GM18526 (cell line): Measurements from ENCODE around the gene SLC4A4.

Source experiments
- POLR2A ChIP-seq: IDR thresholded peaks from 3 replicates; pipeline ENCODE4 v1.6.1; 2011; ENCODE audit not compliant: insufficient read length; ENCODE audit errors: extremely low read depth

SLC4A4 gene

DNA sequence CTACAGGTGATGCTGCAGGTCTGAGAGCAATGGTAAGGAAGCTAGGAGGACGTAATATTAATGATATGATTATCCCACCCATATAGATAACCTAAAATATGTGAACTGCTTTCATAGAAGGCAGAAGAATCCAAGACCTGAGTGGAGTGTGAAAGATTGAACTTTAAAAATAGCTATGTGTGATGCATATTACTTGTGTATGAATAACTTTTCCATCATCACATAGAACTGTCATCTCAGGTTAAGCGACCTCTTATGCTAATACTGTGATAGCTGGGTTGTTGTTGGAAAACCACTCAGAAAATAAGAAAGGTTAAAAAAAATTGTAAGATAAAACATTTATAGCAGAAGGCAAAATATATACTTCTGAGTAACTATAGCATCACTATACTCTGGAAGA is 90.3 kb downstream of the SLC4A4 start:
- TF ChIP-seq POLR2A = no peak

DNA sequence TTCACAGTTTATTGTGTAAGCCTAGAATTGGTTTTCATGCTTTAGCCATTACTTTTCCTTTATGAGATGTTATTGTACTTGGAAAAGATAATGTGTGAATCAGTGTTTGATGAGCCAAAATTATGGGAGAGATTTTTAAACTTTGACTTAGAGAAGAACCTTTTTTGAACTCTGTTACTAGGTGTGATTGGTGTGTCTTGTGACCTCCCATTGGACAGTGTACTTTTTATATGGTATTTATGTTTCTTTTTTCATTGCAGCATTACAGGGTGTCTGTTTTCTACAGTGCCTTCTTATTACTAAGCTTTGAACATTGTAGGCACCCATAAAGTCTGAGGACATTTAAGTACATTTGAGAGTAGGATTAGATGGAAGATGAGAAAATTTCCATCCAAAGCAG is 91.1 kb downstream of the SLC4A4 start:
- no peak for TF ChIP-seq POLR2A

DNA sequence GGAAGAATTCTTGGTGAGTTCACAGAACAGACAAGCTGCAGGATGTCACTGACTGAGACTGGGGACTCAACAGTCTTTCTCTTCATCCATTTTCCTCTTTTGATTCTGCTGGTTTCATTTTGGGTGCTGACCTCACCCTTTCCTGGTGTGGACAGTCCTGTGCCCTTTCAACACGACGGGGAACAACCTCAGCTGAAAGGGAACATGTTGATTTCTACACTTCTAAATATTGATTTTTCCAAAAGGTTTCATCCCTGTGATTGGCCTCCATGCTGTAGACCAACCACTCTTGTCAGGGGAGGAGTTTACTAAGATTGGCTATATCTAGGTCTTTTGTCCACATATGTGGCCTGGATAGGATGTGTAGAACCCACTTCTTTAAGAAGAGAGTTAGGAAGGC is 91.8 kb downstream of the SLC4A4 start:
- no peak for TF ChIP-seq POLR2A

DNA sequence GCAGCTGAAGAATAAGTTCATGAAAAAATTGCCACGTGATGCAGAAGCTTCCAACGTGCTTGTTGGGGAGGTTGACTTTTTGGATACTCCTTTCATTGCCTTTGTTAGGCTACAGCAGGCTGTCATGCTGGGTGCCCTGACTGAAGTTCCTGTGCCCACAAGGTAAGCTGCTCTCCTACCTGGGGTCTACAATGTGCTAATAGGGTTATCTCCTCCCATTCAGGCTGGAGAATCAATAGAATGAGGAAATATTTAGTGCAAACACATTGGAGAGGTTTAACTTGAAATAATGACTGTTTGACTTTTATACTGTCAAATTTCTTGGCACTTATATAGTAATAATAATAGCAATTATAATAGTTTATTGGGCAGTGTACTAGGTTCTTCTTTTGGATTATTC is 101.8 kb downstream of the SLC4A4 start:
- TF ChIP-seq POLR2A = no peak

DNA sequence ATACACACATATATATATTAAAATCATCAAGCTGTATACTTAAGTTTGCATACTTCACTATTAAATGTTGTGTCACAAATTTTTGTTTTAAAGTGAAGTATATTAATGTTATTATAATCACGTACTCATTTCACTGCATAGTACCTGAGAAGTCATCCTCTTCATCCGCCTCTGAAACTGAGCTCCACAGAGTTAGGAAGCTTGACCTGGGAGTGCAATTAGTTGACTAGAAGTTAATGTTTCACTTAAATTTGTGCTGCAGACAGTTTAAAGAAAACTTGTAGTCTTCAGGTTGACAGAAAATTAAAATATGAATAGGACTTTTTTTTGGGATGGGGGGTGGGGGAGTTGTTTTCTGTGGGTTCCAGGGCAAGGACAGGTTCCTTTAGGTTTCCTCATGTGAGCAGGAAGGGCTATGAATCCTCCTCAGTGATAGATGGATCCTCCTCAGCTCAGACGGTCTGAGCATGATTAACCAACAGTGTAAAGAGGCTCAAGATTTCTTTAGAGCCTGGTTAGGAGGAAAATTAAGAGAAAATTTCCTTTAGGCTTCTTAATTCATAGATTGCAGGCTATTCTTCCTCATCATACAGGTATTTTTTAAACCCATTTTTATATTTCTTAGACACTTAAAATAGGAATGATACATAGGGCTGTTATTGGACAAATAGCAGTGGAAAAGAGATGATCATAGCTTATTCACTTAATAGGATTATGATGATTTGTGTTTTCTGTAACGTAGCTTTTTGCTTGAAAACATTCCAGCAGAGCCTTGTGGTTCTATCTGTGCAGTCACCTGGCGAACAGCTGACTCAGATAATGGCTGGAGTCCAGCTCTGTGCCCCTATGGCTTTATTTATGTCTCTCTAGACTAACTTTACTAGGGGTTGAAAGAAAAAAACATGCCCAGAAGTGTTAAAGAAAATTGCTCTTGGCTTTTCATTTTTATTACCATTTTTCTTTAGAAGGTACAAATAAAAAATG is 102.7 kb downstream of the SLC4A4 start:
- TF ChIP-seq POLR2A = no peak

DNA sequence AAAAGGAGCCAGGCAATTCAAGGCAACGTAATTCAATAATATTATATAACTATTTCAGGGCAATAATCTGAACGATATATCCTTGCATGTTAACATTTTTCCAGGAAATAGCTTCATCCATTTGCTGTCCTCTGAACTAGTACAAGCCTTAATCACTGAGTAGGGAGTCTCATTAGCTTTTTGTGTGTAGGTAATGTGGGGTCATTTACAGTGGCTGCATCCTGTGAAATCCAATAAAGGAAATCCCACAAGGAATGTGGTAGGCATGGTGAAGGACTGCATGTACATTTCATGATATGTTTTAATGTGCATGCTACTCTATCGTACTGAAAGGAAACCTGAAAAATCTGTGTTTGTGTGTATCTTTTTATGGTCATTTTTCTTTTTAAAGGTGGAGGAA is 103.5 kb downstream of the SLC4A4 start:
- no peak for TF ChIP-seq POLR2A

DNA sequence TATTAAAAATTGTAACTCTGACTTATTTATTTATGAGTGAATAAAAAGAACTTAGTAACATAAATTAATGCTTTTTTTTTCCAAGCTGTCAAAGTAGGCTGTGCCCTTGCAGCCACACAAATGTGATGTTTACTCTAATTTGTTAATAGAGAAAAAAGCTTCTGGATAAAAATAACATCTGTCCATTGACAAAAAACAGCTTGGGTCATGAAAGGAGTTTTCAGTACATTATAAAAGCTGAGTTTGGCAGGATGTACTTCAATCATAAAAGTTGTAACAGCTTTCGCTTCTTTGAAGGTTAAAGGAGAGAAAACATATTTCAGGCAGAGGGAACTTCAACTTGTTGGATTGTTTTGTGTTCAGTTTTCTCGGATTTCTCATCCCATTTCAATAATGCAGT is 105.6 kb downstream of the SLC4A4 start:
- TF ChIP-seq POLR2A = no peak

DNA sequence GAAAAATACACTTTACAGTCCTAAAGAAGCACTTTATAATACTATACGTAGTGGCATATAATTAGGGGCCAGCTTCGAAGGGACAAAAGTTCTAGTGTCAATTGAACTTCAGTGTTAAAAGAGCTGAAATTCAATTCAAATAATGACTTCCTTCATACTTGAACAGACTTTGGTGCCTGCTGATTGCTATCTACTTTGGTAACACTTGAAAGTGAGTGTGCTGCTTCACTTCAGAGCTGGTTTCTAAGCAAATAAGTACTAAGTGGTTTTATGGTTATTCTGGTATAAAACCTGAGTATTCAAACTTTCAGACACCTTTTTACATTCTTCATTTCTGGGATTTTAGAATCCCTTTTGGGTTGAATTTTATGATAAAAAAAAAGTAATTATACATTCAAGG is 107.0 kb downstream of the SLC4A4 start:
- TF ChIP-seq POLR2A = no peak

DNA sequence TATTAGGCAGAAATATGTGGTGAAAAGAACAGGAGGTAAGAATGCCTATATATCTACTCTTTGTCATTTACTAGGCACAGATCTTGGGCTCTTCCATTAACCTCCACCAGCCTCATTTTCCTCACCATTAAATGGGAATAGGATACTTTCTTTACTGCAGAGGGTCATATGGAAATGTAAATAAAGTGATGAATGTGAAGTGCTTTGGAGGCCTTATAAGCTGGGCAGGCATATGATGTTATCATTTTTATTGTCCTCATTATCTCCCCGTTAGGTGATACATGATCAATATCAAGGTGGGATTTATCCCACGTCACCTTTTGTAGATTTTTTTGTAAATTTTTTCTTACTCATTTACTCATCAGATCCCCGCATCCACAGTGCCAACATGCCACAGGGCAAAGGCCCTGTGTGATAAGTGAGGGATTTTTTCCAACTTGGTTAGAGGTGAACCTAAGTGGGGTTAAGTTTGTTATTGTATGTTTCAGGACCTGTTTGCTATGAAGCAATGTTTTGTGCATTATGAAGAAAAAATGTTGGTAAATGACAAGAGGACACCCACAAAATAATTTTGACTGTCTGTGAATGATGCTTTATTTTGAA is 107.8 kb downstream of the SLC4A4 start:
- no peak for TF ChIP-seq POLR2A

DNA sequence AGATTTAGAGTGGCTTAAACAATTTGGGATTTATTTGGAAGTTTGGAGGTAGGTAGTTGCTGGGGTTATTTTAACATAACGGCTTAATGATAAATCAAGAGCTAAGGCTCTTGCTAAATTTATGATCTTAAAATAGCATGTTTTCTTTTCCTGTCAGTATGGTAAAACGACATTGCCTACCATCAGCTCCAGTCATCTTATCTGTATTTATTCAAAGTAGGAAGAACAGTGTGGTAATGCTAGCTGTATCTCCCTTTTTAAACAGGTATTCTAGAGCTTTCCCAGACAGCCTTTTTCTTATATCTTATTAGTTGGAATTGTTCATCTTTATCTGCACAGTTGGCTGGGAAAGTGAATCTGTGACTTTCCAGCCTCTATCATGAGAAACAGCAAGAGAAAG is 110.2 kb downstream of the SLC4A4 start:
- TF ChIP-seq POLR2A = no peak

DNA sequence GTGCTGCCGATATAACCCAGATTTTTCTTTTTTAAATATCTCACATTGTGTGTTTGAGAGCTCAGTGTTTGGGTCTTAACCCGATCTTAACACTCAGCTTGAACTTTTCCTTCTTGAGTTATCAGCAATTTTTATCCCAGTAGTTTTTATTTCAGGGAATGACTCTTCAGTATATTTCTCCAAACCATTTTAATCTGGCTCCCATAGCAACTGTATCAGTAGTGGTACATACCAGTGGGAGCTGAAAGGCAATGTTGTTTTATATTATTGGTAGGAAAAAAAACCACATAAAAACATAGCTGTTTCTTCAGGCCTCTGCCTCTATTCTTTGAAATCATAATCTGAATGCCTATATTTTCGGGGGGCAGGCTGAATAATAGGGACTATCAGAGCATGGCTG is 111.1 kb downstream of the SLC4A4 start:
- no peak for TF ChIP-seq POLR2A

DNA sequence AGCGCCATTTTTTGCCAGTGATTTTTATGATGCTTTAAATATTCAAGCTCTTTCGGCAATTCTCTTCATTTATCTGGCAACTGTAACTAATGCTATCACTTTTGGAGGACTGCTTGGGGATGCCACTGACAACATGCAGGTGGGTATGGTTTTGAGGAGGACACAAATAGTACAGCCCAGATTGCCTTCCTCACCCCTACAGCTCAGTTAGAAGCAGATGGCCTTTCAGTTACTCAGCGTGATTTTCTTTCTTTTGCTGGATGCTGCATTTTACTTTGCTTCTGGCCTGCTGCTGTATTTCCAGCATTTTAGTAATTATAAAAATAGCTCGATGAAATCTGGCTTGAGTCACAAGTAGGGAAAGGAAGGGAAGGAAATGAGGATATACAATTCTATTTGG is 114.7 kb downstream of the SLC4A4 start:
- no peak for TF ChIP-seq POLR2A

DNA sequence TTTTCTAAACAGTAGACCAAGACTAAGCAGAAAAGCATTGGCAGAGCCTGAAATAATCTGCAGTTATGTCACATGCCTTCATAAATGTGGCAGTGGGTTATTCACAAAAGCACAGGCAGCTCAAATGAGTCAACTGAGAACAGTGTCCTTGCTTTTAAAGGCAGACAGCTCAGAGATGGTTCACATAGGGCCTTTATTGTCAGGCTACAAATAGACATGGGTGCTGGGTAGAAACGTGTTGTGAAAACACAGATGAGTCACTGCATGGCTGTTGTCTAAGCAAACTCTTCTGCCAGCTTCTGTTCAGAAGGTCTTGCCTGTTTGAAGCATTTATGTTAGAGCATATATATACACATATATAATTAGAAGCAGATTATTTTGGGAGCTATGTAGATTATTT is 118.0 kb downstream of the SLC4A4 start:
- no peak for TF ChIP-seq POLR2A

DNA sequence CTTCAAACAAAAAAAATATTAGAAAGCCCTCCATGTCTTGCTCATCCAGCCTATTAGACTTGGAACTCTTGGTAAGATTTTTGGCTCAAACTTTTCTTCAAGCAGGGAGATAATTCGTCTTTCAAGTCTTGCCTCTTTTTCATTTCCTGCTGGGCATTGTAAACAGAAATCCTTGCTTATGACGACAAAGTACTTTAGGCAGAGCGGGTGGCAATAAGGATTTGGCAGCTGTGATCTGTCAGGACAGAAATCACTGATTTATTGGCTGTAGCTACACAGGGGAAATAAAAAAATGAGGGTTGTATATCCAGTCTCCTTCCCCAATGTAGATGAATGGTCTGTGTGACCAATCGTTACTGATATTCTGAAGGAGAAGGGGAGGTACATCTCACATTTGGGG is 121.6 kb downstream of the SLC4A4 start:
- no peak for TF ChIP-seq POLR2A

DNA sequence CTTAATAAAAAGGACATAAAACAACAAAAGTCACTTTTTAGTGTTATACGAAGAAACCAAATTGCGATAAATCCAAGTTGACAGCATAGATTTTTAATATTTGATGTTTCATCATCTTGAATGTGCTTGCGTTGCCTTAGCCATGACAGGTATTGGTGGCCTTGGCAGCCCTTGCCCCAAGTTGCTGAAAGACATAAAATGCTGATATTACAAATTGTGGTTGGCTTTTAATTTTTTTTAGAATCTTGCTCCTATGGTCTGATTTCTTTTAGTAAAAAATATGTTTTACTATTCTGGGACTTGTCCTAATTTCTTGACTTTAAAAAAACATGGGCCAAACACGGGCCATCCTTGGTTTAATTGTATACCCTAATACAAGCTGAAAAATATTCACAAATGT is 122.6 kb downstream of the SLC4A4 start:
- no peak for TF ChIP-seq POLR2A

DNA sequence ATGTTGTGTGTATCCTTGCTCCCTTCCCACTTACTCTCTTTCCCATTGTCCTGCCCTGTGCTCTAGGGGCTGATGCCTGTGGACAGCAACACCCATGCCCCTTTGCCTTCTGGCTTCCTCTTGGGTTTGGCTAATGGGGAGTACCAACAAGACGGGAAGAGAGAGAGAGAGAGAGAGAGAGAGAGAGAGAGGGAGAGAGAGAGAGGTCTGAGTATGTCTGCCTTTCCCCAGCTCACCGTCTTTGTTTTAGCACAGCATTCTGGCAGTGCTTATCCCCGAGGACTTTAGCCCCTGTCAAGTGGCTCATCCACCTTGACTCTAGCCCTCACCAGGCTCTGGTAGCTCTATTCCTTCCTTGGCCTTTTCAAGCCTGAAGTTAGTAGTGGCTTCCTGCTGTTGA is 128.0 kb downstream of the SLC4A4 start:
- no peak for TF ChIP-seq POLR2A
